ENCODE results near the gene CNOT1. TPM values are rescaled to one million over a fixed set of nuclear protein-coding genes. Genes with fewer than 3 reads are reported as not detected.

Gene CNOT1
- total RNA-seq, 1 experiment from 2014 or later, result 135 TPM

DNA sequence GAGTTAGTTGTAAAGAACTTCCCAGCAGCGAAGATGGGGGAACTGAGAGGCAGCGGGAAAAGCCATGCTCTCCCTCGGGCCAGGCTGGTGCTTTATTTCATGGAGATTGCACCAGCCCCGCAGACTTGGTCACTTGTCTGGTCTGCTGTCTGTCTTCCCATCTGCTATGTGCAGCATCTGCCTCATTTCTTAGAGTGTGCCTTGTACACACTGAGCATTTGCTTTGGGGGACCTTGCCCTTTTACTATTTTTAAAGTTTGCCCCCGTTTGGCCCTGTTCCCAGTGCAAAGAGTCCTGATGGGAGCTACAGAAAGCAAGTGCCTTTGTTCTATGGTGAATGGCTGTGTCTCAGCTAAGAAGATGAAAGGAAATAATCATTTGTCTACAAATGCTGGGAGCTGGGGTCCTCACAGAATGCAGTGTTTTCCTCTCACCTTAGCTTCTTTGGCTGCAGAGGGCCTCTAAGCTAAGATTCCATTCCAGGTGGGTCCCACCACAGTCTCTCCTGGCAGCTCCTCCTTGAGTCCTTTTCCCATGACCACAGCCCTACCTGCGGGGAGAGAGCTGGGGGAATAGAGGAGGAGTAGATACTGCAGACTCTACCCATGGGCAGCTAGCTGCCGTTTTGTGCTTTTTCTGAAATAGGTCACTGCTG lies 25.1 kb upstream of the CNOT1 start:
- Histone ChIP-seq H3K4me3 (ENCODE audit: low read length) (no peak overlapping the region), H3K9me3 (ENCODE audit: low read length) (no peaks in the 10 kb centered on the region), H4K20me1 (ENCODE audit: low read length) (no peaks in the 10 kb centered on the region), H2AFZ (ENCODE audit: low read length) (no peak overlapping the region), H3K27ac (ENCODE audit: low read length) (no peak overlapping the region), H3K4me2 (ENCODE audit: low read length) (no peak overlapping the region), H3K4me1 (ENCODE audit: insufficient read depth, low read length) (no peaks in the 10 kb centered on the region), H3F3A (ENCODE audit: low read length, unreplicated experiment) (no peaks in the 10 kb centered on the region), H3K27me3 (ENCODE audit: low read length) (no peaks in the 10 kb centered on the region), H3K9me2 (replicated peaks; ENCODE audit: low read length) (no peaks in the 10 kb centered on the region), H3K36me3 (ENCODE audit: low read depth, low read length) (no peaks in the 10 kb centered on the region), H3K79me2 (ENCODE audit: low read length) (no peaks in the 10 kb centered on the region), H3K9ac (ENCODE audit: low read length) (no peak overlapping the region)
- ATAC-seq (no peak), DNase-seq (no peak)
- no peak for TF ChIP-seq EZH2phosphoT487 (IDR thresholded peaks at IDR 0.05; ENCODE audit: borderline replicate concordance, low read length)
- TF ChIP-seq CTCF (conservative IDR thresholded peaks at IDR 0.05; ENCODE audit: low read depth, low read length), result no peak
- TF ChIP-seq EZH2 (IDR thresholded peaks at IDR 0.05; ENCODE audit: low read length, unreplicated experiment), result no peak
- BruUV-seq (replicated peaks), result no TSS peak
- intact Hi-C loops (cut with micrococcal nuclease), result no loop called here
- CTCF ChIA-PET, result no interaction called here
- POLR2A ChIA-PET (ENCODE audit: unreplicated experiment), result no interaction called here

- POLR2A ChIA-PET (ENCODE audit: unreplicated experiment), result no interaction called here
- H3K27ac ChIP-seq (ENCODE audit: low read length), result no peak overlapping the region
- no peaks in the 10 kb centered on the region for H3K9me3 ChIP-seq (ENCODE audit: low read length)
- no peak overlapping the region for H3K4me3 ChIP-seq (ENCODE audit: low read length)
- H4K20me1 ChIP-seq (ENCODE audit: low read length), result no peaks in the 10 kb centered on the region
- no peaks in the 10 kb centered on the region for H3F3A ChIP-seq (ENCODE audit: low read length, unreplicated experiment)
- no peak overlapping the region for H3K9ac ChIP-seq (ENCODE audit: low read length)
- ATAC-seq, result no peak
- no peaks in the 10 kb centered on the region for H3K36me3 ChIP-seq (ENCODE audit: low read depth, low read length)
- no peaks in the 10 kb centered on the region for H3K9me2 ChIP-seq (replicated peaks; ENCODE audit: low read length)
- no peaks in the 10 kb centered on the region for H3K4me1 ChIP-seq (ENCODE audit: insufficient read depth, low read length)
- no peak for TF ChIP-seq EZH2phosphoT487 (IDR thresholded peaks at IDR 0.05; ENCODE audit: borderline replicate concordance, low read length)
- TF ChIP-seq CTCF (conservative IDR thresholded peaks at IDR 0.05; ENCODE audit: low read depth, low read length), result no peak
- TF ChIP-seq EZH2 (IDR thresholded peaks at IDR 0.05; ENCODE audit: low read length, unreplicated experiment), result no peak
- CTCF ChIA-PET, result no interaction called here
- no peaks in the 10 kb centered on the region for H3K27me3 ChIP-seq (ENCODE audit: low read length)
- no peak for DNase-seq
- BruUV-seq (replicated peaks), result no TSS peak
- no peak overlapping the region for H3K4me2 ChIP-seq (ENCODE audit: low read length)
- H2AFZ ChIP-seq (ENCODE audit: low read length), result no peak overlapping the region
- no peaks in the 10 kb centered on the region for H3K79me2 ChIP-seq (ENCODE audit: low read length)
- intact Hi-C loops (cut with micrococcal nuclease), result no loop called here
Measured at GRCh38 chr16:58652741-58653140, 23.1 kb upstream of the CNOT1 start.

DNA sequence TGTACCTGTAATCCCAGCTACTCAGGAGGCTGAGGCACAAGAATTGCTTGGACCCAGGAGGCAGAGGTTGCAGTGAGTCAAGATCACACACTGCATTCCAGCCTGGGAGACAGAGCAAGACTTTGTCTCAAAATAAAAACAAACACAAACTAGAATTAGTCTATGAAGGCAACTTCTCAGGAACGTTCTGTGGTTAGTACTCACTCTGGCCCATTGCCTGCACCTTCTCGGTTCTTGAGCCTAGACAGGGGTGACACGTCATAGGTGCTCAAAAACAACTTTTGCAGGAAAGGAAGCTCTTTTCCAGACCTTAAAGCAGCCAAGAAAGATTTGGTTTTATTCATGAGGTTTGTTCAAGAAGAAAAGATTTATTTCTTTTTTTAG lies 22.3 kb upstream of the CNOT1 start:
- DNase-seq (no peak), ATAC-seq (no peak)
- no peaks in the 10 kb centered on the region for H3K36me3 ChIP-seq (ENCODE audit: low read depth, low read length)
- H3K27ac ChIP-seq (ENCODE audit: low read length), result no peak overlapping the region
- POLR2A ChIA-PET (ENCODE audit: unreplicated experiment), result no interaction called here
- H3K4me1 ChIP-seq (ENCODE audit: insufficient read depth, low read length), result no peaks in the 10 kb centered on the region
- H3F3A ChIP-seq (ENCODE audit: low read length, unreplicated experiment), result no peaks in the 10 kb centered on the region
- H4K20me1 ChIP-seq (ENCODE audit: low read length), result no peaks in the 10 kb centered on the region
- H2AFZ ChIP-seq (ENCODE audit: low read length), result no peak overlapping the region
- H3K9me3 ChIP-seq (ENCODE audit: low read length), result no peaks in the 10 kb centered on the region
- no peak for TF ChIP-seq EZH2phosphoT487 (IDR thresholded peaks at IDR 0.05; ENCODE audit: borderline replicate concordance, low read length)
- no peak for TF ChIP-seq EZH2 (IDR thresholded peaks at IDR 0.05; ENCODE audit: low read length, unreplicated experiment)
- TF ChIP-seq CTCF (conservative IDR thresholded peaks at IDR 0.05; ENCODE audit: low read depth, low read length), result no peak
- H3K79me2 ChIP-seq (ENCODE audit: low read length), result no peaks in the 10 kb centered on the region
- no peaks in the 10 kb centered on the region for H3K27me3 ChIP-seq (ENCODE audit: low read length)
- H3K4me2 ChIP-seq (ENCODE audit: low read length), result no peak overlapping the region
- BruUV-seq (replicated peaks), result no TSS peak
- CTCF ChIA-PET, result no interaction called here
- H3K4me3 ChIP-seq (ENCODE audit: low read length), result no peak overlapping the region
- H3K9me2 ChIP-seq (replicated peaks; ENCODE audit: low read length), result no peaks in the 10 kb centered on the region
- no peak overlapping the region for H3K9ac ChIP-seq (ENCODE audit: low read length)
- intact Hi-C loops (cut with micrococcal nuclease), result no loop called here
